ENCODE data around the gene RRP1B.

- TF ChIP-seq CTCF (IDR thresholded peaks at IDR 0.05; ENCODE audit: borderline replicate concordance, extremely low read depth, low read length, poor library complexity, severe bottlenecking) (no peak), EZH2 (IDR thresholded peaks at IDR 0.05; ENCODE audit: borderline replicate concordance, low read depth, low read length, severe bottlenecking) (no peak)
Observed at GRCh38 chr21:43728154-43728466, 68.8 kb downstream of the RRP1B start.
